HFF-Myc (cell line): ENCODE data around the gene TBL1X.

ENCODE experiments used
- DNase-seq: peaks from one replicate; pipeline ENCODE4 v3.0.0-alpha.2; 2011; ENCODE audit warnings: low read depth; ENCODE audit errors: extremely low read depth
- H3K4me3 ChIP-seq: replicated peaks from 2 replicates; pipeline ENCODE4 v1.5.1; 2011; ENCODE audit warnings: low read depth, mild to moderate bottlenecking, control low read depth, low read length
- TF ChIP-seq, protein P1 (sequence below): IDR thresholded peaks from 2 replicates; pipeline ENCODE4 v1.5.1; 2012; ENCODE audit warnings: mild to moderate bottlenecking, low read depth, low read length, control low read depth; ENCODE audit errors: missing control alignments

The TBL1X gene

DNA sequence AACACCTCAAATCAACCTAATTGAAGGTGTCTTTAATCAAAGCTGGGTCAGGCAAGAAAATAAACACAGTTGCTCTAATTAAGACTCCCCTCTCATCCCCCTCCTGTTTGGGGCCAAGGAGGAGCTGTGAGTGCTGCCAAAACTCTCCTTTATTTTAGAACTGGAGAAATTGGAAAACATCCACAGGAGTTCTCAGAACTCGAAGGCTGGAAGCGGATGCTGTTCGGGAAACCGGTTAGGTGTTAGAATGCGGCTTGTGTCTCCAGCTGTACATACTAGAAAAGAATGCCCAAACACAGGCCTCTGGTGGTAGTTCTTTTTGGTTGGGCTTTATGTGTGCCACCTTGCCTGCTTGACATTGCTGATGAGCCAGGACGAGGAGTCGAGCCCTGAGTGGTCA is 182.6 kb downstream of the TBL1X start:
- no peak for DNase-seq
- TF ChIP-seq, protein P1, sequence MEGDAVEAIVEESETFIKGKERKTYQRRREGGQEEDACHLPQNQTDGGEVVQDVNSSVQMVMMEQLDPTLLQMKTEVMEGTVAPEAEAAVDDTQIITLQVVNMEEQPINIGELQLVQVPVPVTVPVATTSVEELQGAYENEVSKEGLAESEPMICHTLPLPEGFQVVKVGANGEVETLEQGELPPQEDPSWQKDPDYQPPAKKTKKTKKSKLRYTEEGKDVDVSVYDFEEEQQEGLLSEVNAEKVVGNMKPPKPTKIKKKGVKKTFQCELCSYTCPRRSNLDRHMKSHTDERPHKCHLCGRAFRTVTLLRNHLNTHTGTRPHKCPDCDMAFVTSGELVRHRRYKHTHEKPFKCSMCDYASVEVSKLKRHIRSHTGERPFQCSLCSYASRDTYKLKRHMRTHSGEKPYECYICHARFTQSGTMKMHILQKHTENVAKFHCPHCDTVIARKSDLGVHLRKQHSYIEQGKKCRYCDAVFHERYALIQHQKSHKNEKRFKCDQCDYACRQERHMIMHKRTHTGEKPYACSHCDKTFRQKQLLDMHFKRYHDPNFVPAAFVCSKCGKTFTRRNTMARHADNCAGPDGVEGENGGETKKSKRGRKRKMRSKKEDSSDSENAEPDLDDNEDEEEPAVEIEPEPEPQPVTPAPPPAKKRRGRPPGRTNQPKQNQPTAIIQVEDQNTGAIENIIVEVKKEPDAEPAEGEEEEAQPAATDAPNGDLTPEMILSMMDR = no peak
- H3K4me3 ChIP-seq = no peak overlapping the region

DNA sequence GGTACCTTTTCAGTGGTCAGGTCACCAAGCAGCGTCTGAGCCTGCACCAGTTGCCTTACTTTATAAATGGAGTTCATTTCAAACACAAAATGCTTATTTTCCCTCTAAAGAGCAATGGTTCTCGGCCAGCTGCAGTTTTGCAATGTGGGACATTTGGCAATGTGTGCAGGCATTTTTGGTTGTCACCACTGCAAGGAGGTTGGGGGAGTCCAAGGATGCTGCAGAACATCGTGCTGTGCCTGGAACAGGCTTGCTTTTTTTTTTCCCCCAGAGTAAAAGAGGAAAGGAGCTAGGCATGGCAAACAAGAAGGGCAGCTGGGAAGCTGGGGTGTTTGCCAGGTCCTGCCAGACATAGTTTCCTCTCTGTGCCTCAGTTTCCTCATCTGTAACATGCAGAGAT is 185.2 kb downstream of the TBL1X start:
- no peak overlapping the region for H3K4me3 ChIP-seq
- TF ChIP-seq, protein P1 = no peak
- no peak for DNase-seq

- TF ChIP-seq, protein P1 = no peak
- no peak for DNase-seq
- H3K4me3 ChIP-seq = no peak overlapping the region
Observed at GRCh38 chrX:9651737-9652136, 186.9 kb downstream of the TBL1X start.

DNA sequence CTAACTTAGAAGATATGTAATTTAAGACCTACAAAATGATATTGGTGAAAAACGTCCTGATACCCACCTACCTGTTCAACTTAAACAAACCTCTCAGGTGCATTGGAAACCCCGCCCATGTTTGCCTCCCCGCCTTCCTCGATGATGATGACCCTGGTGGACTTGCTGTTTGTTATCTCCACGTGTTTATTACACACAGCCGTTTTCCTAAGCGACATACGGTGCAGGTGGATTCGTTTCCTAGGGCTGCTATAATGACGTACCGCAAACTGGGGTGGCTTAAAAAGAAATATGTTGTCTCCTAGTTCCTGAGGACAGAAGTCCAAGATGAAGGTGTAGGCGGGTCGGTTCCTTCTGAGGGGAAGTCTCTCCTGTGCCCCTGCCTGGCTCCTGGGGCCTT is 190.1 kb downstream of the TBL1X start:
- H3K4me3 ChIP-seq = no peak overlapping the region
- TF ChIP-seq, protein P1 = no peak
- no peak for DNase-seq

GRCh38 chrX:9656277-9656676 is 191.4 kb downstream of the TBL1X start:
- H3K4me3 ChIP-seq = no peak overlapping the region
- DNase-seq = no peak
- TF ChIP-seq, protein P1 = no peak

DNA sequence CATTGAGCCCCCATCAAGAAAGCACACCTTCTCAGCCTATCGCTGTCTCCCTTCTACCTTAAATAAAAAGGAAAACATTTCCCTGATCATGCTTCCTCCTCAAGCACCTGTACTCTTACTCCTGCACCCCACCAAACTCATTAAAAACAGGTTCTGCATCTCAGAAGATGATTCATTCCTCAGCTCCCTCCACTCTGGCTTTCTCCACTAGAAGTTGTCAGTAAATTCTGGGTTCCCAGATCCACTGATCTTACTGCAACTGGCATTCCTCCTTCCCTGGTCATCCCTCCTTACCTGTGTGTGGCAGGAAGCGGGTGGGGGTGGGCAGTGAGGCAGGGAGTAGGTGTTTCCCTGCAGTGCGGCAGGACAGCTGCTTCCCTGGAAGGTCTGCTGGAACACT is 192.0 kb downstream of the TBL1X start:
- H3K4me3 ChIP-seq = no peak overlapping the region
- no peak for DNase-seq
- TF ChIP-seq, protein P1 = no peak

- H3K4me3 ChIP-seq = no peak overlapping the region
- TF ChIP-seq, protein P1 = no peak
- no peak for DNase-seq
Observed at GRCh38 chrX:9657590-9658256, 192.9 kb downstream of the TBL1X start.
